B cell (primary cell): ENCODE measurements around the gene CEPT1. TPM values are rescaled to one million over a fixed set of nuclear protein-coding genes. Genes with fewer than 3 reads are reported as not detected.

Experiments used
- ATAC-seq: fragments of 200-7000 bp; cut with Tn5 transposase; one replicate; pipeline ENCODE4 v1.10.0; 2021; ENCODE audit warnings: low read depth, mild to moderate bottlenecking, moderate number of reproducible peaks, moderate library complexity
- CTCF ChIA-PET: fragments of 350-600 bp; sonication (Branson Sonifier 250); formaldehyde crosslinking; loops from one replicate; lab custom pipeline; 2021; ENCODE audit warnings: antibody characterized with exemption, inconsistent platforms; lab: Charles Lee
- POLR2A ChIA-PET: fragments of 350-600 bp; sonication (Branson Sonifier 250); formaldehyde crosslinking; loops from one replicate; lab custom pipeline; 2021; ENCODE audit warnings: antibody characterized with exemption; lab: Charles Lee
- DNase-seq: peaks from one replicate; pipeline ENCODE4 v3.0.0; 2013
- H2AFZ ChIP-seq: 2 replicates; pipeline ENCODE4 v1.6.1; 2012; ENCODE audit warnings: mild to moderate bottlenecking, low read depth, low read length; ENCODE audit not compliant: insufficient read depth, poor library complexity, severe bottlenecking
- H3K27ac ChIP-seq, 2 donors: 1 replicate in 1 of 2; 2 replicates in 1 of 2; pipeline ENCODE4 v1.5.1; 2012 to 2013; ENCODE audit warnings: low read length in 2 of 2, mild to moderate bottlenecking in 2 of 2, moderate library complexity in 1 of 2
- H3K27me3 ChIP-seq, 4 experiments: fragments of 200-600 bp in 1 of 4; sonication (generic) in 1 of 4; replicated peaks in 1 of 4; 1 replicate in 2 of 4; 2 replicates in 2 of 4; pipeline versions ENCODE4 v1.6.1 to v1.7.0; 2013 to 2016; ENCODE audit warnings: low read length in 3 of 4, mild to moderate bottlenecking in 2 of 4, mixed read lengths in 1 of 4, moderate library complexity in 1 of 4; ENCODE audit not compliant: insufficient read depth in 4 of 4, control insufficient read depth in 3 of 4; ENCODE audit errors: control extremely low read depth in 1 of 4
- H3K36me3 ChIP-seq, 2 experiments: replicated peaks in 1 of 2; 1 replicate in 1 of 2; 2 replicates in 1 of 2; pipeline versions ENCODE4 v1.6.1 to v1.7.1; 2013; ENCODE audit warnings: low read length in 1 of 2; ENCODE audit not compliant: insufficient read depth in 2 of 2, control insufficient read depth in 1 of 2; ENCODE audit errors: control extremely low read depth in 1 of 2, extremely low read depth in 1 of 2
- H3K4me1 ChIP-seq, 2 donors: fragments of 200-600 bp in 1 of 2; sonication (generic) in 1 of 2; 1 replicate in 1 of 2; 2 replicates in 1 of 2; pipeline versions ENCODE4 v1.5.1 to v1.6.1; 2013 to 2017; ENCODE audit warnings: low read length in 2 of 2; ENCODE audit not compliant: control insufficient read depth in 2 of 2, insufficient read depth in 2 of 2
- H3K4me2 ChIP-seq: replicated peaks from 2 replicates; pipeline ENCODE3; 2012; ENCODE audit warnings: mild to moderate bottlenecking, low read depth, low read length; ENCODE audit not compliant: poor library complexity, severe bottlenecking
- H3K4me3 ChIP-seq, 5 experiments: fragments of 200-600 bp in 1 of 5; sonication (generic) in 1 of 5; 1 replicate in 3 of 5; 2 replicates in 2 of 5; pipeline versions ENCODE4 v1.5.1 to v1.7.0; 2011 to 2016; ENCODE audit warnings: low read length in 4 of 5, mild to moderate bottlenecking in 4 of 5, low read depth in 2 of 5, control low read depth in 1 of 5, moderate library complexity in 1 of 5; ENCODE audit not compliant: insufficient read depth in 1 of 5; ENCODE audit errors: control extremely low read depth in 1 of 5, extremely low read depth in 1 of 5
- H3K79me2 ChIP-seq: fragments of 200-600 bp; sonication (generic); one replicate; pipeline ENCODE4 v1.6.0; 2016; ENCODE audit warnings: low read length; ENCODE audit not compliant: control insufficient read depth, insufficient read depth
- H3K9ac ChIP-seq: fragments of 200-600 bp; sonication (generic); 2 replicates; pipeline ENCODE4 v1.6.1; 2017; ENCODE audit warnings: mild to moderate bottlenecking, low read length, moderate library complexity
- H3K9me3 ChIP-seq, 3 donors: one replicate each; pipeline versions ENCODE4 v1.6.1 to v1.7.1; 2013; ENCODE audit warnings: low read length in 2 of 3; ENCODE audit not compliant: control insufficient read depth in 2 of 3, insufficient read depth in 1 of 3; ENCODE audit errors: control extremely low read depth in 1 of 3
- H4K20me1 ChIP-seq: 2 replicates; pipeline ENCODE4 v1.6.0; 2012; ENCODE audit warnings: mild to moderate bottlenecking, low read length; ENCODE audit not compliant: insufficient read depth, control insufficient read depth, poor library complexity, severe bottlenecking
- H3K27ac Mint-ChIP-seq: one replicate; pipeline ENCODE4 v1.8.0; 2021; ENCODE audit warnings: mixed read lengths
- H3K27me3 Mint-ChIP-seq: one replicate; pipeline ENCODE4 v1.8.0; 2021; ENCODE audit warnings: mixed read lengths
- H3K4me1 Mint-ChIP-seq: one replicate; pipeline ENCODE4 v1.8.0; 2021; ENCODE audit warnings: mixed read lengths
- H3K4me3 Mint-ChIP-seq: one replicate; pipeline ENCODE4 v1.8.0; 2021; ENCODE audit warnings: mixed read lengths
- H3K9me3 Mint-ChIP-seq: one replicate; pipeline ENCODE4 v1.8.0; 2022; ENCODE audit warnings: mixed read lengths; ENCODE audit not compliant: insufficient read depth
- CTCF ChIP-seq: fragments of 200-600 bp; IDR thresholded peaks from one replicate; pipeline ENCODE4 v1.8.0; 2022; ENCODE audit warnings: antibody characterized with exemption, mild to moderate bottlenecking
- EZH2 ChIP-seq: IDR thresholded peaks from 2 replicates; pipeline ENCODE4 v1.6.1; 2012; ENCODE audit warnings: borderline replicate concordance, low read depth, mild to moderate bottlenecking, moderate library complexity, low read length; ENCODE audit not compliant: insufficient read depth, poor library complexity, severe bottlenecking
- WGBS: methylation state at CpG from one replicate; pipeline ENCODE4 v1.1.5; 2013; ENCODE audit warnings: missing lambda C conversion rate; ENCODE audit not compliant: insufficient coverage; 5-methylcytosine and 5-hydroxymethylcytosine counted together
- intact Hi-C: fragments of 100-400 bp; cut with micrococcal nuclease; formaldehyde crosslinking; loops from one replicate; pipeline ENCODE4 v1.10.0; 2022
- polyA plus RNA-seq: library from polyadenylated mRNA; depleted of rRNA; stranded (reverse); fragments of >200 nt; gene quantifications from 2 replicates; pipeline ENCODE4 v1.2.3, GENCODE V29; 2012
- total RNA-seq, 2 donors: library from RNA; stranded (reverse); fragments of 120-200 nt in 1 of 2; gene quantifications; 1 replicate in 1 of 2; 2 replicates in 1 of 2; pipeline versions ENCODE4 v1.2.3 to v1.2.4, GENCODE V29; 2013 to 2022

Gene CEPT1
- total and polyA plus RNA-seq, 2 donors (not counting 1 experiment from before 2014, with no cell fraction given): 47.1 to 83.5 TPM

- Mint-ChIP-seq H3K27ac (peak overlapping the region; percentile 96), H3K4me1 (peaks cover 84% of the 10 kb centered on the region), H3K9me3 (no peaks in the 10 kb centered on the region), H3K4me3 (peak overlapping the region; percentile 91), H3K27me3 (no peaks in the 10 kb centered on the region)
- peak; percentile 31 for DNase-seq
- peak overlapping the region; percentile 84 for H2AFZ ChIP-seq
- POLR2A ChIA-PET: interaction anchor here (0.6 to 7.8 kb wide), 14 partner anchors 10 to 305 kb away, joined by 3 to 138 read pairs (median 5); partner anchors contain the start of genes CEPT1 and DRAM2
- H4K20me1 ChIP-seq: no peaks in the 10 kb centered on the region
- TF ChIP-seq EZH2 (no peak), CTCF (no peak)
- CTCF ChIA-PET: interaction anchor here (0.6 to 9.3 kb wide), 11 partner anchors 12 to 444 kb away, joined by 3 to 205 read pairs (median 4); no protein-coding TSS in a partner anchor
- H3K9me3 ChIP-seq: no peaks in the 10 kb centered on the region
- 86% methylated on average over 1 of the region's 4 CpGs for WGBS
- peaks cover 44% of the 10 kb centered on the region for H3K79me2 ChIP-seq
- H3K9ac ChIP-seq: peak overlapping the region; percentile 83
- H3K4me3 ChIP-seq: peak overlapping the region; percentile 60 to 87 (median 83)
- intact Hi-C loops: loop anchor here (5.0 to 10.0 kb wide), 2 partner anchors 241 to 418 kb away; partner anchors contain the start of gene LRIF1
- H3K4me2 ChIP-seq: peak overlapping the region; percentile 88
- H3K36me3 ChIP-seq: peaks cover 2 to 26% of the 10 kb centered on the region in 2 experiments
- H3K27me3 ChIP-seq: no peaks in the 10 kb centered on the region
- H3K27ac ChIP-seq: peak overlapping the region; percentile 88 to 96
- H3K4me1 ChIP-seq: peaks cover 64 to 83% of the 10 kb centered on the region in 2 donors
- no peak for ATAC-seq
Measured at GRCh38 chr1:111202707-111203623, 62.9 kb downstream of the CEPT1 start.
